Fibroblast of gingiva (primary cell): ENCODE data around the gene NRCAM.

Experiments used
- DNase-seq: peaks from one replicate; pipeline ENCODE4 v3.0.0-alpha.2; 2011; ENCODE audit warnings: low read depth

The NRCAM gene

GRCh38 chr7:108245523-108246226 lies 210.6 kb downstream of the NRCAM start:
- DNase-seq, result no peak

GRCh38 chr7:108244110-108244509 lies 212.1 kb downstream of the NRCAM start:
- DNase-seq, result no peak

DNA sequence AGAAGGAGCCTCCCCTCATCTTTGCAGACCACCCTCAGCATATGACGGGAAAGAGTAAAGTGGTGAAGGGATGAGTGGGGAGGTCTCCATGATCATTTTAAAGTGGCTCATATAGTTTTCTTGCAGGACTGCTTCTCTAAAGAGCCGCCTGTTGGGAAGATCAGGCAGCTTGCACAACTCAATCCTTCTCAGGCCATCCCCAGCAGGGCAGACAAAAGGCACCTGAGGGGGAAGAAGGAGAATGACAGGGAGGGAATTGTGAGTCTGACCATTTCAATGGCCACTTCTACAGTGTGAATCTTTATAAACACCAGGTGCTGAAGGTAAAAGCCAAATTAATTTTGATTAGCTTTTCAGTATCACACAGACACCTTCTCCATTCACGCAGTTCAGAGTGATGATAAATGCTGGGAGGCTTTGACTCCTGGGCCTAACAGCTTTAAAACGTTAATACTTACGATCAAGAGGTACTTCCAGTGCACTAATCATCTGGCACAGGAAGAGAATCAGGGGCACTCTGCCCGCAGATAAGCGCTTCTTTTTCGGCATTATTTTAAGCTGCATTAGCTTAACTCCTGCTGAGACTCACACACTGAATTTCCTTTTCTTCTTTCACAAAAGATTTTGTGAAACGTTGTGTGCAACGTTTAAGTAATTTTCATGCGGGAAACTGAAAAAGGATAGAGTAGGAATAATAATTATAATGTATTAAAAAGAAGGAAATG lies 216.6 kb downstream of the NRCAM start:
- DNase-seq, result no peak

- DNase-seq, result no peak
Measured at GRCh38 chr7:108236681-108237415, 219.4 kb downstream of the NRCAM start.

- DNase-seq, result peak; percentile 55
Measured at GRCh38 chr7:108235451-108236061, 220.7 kb downstream of the NRCAM start.

DNA sequence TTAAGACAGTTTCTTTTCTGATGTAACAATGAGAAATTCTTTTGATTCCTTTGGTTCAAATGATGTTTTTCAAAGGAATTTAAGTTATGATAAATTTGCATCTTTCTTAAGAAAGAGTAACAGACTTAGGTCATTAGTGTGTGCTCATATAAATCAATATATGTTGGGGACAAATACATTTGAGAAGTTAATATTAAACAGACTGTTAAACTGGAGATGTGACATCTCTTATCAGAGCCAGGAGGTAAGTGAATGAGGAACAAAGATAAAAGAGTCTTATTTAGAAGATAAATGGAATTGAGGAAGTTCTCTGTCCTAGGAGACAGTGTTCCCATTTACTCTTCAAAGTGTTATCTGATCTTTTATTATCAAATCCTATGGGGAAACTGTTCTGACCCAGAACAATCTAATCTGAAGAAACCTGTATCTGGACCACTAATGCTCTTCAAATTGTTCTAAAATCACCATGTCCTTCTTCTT lies 221.2 kb downstream of the NRCAM start:
- DNase-seq, result peak; percentile 19

DNA sequence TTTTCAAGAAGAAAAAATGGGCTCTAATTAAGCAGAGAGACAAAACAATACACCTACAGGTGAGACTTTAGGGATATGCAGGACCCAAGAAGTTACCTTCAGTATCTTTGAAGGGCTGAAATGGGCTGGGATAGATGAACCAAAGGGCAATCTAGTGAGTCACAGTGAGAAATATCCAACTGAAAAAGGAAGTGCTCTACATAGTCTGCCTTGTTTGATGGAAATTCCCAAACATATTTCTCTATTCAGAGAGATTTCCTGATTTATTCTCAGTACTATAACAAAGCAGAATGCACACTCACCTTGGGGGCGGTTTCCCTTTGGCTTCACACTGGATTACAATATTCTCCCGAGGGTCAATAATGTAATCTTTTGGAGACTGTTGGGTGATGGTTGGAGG lies 222.0 kb downstream of the NRCAM start:
- DNase-seq, result no peak

DNA sequence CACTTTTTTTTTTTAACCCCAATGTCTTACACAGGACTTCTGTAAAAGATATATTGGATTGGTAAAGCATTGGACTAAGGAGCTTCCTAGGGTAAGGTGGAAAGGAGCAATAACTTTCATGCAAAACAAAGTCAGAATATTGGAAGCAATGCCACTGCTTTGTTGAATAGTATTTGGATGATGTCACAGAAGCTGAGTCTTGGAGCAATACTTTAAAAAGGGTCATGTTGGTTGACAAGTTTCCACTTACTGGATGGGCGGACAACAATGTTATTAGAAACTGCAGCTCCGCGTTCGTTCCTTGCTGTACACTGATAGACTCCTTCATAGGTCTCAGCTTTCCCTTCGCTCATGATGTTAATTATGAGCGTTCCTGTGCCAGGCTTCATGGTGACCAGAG lies 224.2 kb downstream of the NRCAM start:
- DNase-seq, result no peak

DNA sequence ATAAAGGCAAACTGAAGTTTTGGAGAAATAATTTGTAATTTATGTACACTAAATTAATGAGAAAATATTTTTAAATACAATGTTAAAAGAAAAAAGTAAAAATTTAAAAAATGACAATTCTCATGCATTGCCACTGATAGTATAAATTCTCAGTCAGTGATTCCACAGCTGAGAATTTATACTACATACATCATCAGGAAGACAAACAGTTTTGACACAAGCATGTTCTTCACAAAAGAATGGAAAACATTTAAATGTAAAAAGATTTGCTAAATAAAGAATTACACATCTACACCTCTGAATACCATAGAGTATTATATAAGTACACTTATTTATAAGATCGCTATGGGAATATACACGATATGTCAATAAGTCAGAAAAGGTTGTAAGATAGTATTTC lies 225.0 kb downstream of the NRCAM start:
- no peak for DNase-seq

- no peak for DNase-seq
Measured at GRCh38 chr7:108227366-108227765, 228.9 kb downstream of the NRCAM start.

DNA sequence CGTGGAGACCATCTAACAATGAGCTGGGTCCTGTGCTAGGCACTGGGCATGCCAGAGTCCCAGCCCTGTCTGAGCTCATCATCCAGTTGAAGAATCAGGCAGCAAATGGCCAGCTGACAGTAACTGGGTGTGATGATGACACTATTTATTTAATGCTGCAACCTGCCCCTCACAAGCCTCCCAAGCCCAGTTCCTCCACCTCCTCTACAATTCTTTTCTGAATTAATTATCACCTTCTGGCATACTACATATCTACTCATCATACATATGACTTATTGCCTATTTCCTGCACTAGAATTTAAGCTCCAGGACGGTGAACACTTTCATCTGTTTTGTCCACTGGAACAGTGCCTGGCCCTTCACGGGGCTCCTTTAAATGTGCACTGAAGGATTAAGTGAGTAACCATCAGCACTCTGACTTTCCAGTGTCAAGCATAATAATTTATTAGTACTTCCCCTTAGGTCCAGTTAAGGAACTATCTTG lies 229.4 kb downstream of the NRCAM start:
- DNase-seq, result no peak

DNA sequence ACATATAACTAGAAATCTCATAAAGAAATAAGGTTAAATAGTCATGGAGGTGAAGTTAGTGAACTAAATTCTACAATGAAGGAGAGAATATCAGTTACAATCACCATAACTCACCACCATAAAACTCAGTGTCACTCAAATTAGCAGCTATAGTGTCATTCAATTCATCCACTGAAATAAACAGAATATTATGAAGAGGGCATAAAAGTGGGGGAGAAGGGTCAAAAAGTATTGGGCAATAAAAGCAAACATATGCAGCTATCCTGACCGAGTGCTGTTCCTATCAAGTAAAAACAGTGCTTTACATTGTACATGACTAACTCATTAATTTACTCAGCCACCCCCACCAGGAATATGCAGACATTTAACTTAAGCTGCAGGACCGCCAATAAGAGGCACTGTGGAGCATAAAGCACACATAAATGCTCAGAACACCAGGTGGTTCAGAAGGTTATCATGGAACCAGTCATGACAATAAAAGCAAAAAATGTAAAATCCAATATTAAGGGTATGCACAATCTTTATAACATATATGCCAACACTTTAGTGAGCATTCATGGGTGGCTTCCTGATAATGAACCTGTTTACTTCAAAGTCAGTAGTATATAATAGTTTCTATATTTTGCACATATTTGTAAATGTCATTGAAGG lies 230.6 kb downstream of the NRCAM start:
- no peak for DNase-seq

DNA sequence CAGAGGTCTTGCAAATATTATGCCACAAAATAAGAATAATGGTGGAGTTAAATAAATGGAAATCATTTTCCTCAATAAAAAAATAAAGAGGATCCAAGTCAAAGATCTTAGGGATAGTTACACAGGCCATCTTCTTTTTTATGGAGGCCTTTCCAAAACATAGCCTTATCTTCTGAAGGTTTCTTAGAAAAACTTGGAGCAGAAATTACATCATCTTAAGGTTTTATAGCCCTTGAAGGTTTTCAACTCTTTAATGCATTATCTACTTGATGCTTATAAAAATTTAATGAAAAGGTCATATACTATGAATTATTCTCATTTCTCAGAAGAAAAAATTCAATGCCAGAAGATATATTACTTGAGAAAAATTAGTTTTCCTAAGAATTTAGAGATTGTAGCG lies 231.8 kb downstream of the NRCAM start:
- DNase-seq, result no peak

- peak; percentile 51 for DNase-seq
Measured at GRCh38 chr7:108222236-108222892, 233.9 kb downstream of the NRCAM start.

DNA sequence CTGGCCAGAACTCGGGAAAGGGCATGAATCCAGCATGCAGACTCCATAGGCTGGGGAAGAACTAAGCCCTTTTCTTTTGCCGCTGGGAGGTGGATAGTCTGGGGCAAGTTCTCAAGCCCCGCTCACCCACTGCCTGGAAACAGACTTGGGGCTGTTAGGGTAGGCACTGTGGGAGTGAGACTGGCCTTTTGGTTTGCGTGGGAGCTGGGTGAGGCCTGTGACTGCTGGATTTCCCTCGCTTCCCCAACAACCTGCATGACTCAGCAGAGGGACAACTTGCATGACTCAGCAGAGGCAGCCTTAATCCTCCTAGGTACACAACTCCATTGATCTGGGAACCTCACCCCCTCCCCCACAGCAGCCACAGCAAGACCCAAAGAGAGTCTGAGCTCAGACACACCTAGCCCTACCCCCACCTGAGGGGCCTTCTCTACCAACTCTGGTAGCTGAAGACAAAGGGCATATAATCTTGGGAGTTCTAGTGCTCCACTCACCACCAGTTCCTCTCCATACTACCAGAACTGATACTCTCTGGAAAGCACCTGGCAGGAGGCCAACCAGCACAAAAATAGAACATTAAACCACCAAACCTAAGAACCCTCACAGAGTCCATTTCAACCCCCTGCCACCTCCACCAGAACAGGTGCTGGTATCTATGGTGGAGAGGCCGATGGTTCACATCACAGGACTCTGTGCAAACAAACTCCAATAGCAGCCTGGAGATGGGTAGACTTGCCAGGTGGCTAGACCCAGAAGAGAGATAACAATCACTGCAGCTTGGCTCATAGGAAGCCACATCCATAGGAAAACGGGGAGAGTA lies 244.6 kb downstream of the NRCAM start:
- no peak for DNase-seq

GRCh38 chr7:108210796-108211195 lies 245.4 kb downstream of the NRCAM start:
- DNase-seq, result no peak

GRCh38 chr7:108205311-108205710 lies 250.9 kb downstream of the NRCAM start:
- DNase-seq, result no peak

DNA sequence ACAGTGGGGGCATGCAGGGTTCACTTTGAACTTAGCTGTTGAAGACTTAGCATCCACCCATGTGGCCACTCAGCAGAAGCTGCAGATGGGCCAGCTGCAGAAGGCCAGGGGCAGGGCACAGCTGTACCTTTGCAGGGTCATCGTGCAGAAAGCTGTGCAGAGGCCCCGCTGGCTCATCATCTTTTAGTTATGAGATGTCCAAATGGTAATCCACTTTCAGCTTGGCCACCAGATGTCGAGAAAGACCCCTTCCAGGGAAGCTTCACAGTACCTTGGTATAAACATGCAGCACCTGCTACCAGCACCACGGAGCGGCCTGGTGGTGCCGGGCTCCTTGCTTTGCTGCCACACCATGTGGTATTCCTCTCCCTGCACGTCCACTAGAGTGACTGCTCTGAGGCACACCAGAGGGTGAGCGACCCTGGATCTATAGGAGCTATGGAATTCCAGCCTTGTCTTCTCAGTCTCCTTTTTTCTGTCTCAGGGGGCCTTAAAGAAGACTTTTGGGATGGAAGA lies 251.9 kb downstream of the NRCAM start:
- DNase-seq, result no peak

- no peak for DNase-seq
Measured at GRCh38 chr7:108203537-108203936, 252.7 kb downstream of the NRCAM start.

DNA sequence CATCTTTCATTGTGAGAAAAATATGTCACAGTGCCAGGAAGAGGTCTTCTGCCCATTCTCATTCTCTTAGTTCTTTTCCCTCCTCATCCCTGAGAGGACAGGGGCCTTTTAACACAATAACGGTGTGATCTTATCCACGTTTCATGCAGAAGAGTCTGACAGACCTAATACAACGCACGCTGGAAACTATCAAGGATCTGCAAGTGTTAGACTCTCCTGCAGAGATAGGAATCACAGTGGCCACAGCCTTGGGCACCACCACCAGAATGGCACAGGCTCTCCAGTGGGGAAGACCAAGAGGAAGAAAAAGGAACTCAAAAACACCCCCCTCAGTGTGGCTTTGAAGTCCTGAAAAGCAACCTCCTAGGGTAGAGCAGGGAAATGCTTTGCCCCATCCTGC lies 253.5 kb downstream of the NRCAM start:
- no peak for DNase-seq
